Suprapubic skin (tissue), 4 donors: ENCODE results near the gene ZNF423. TPM values are rescaled to one million over a fixed set of nuclear protein-coding genes. Genes with fewer than 3 reads are reported as not detected.

Source experiments
- DNase-seq, 2 donors: peaks; one replicate each; pipeline ENCODE4 v3.0.0-alpha.2; 2019; ENCODE audit warnings: low spot score in 2 of 2
- H3K27ac ChIP-seq: fragments of 200-600 bp; sonication (generic); one replicate; pipeline ENCODE4 v1.5.1; 2019
- H3K27me3 ChIP-seq: fragments of 200-600 bp; sonication (generic); one replicate; pipeline ENCODE4 v1.5.1; 2019
- H3K36me3 ChIP-seq: fragments of 200-600 bp; sonication (generic); one replicate; pipeline ENCODE4 v1.5.1; 2019
- H3K4me1 ChIP-seq: fragments of 200-600 bp; sonication (generic); one replicate; pipeline ENCODE4 v1.5.1; 2019
- H3K4me3 ChIP-seq: fragments of 200-600 bp; sonication (generic); one replicate; pipeline ENCODE4 v1.5.1; 2019; ENCODE audit warnings: mild to moderate bottlenecking
- H3K9me3 ChIP-seq: fragments of 200-600 bp; sonication (generic); one replicate; pipeline ENCODE4 v1.5.1; 2019
- EP300 ChIP-seq: sonication (generic); formaldehyde crosslinking; IDR thresholded peaks from one replicate; pipeline ENCODE4 v1.6.1; 2017; ENCODE audit warnings: antibody characterized with exemption
- POLR2A ChIP-seq, 2 donors: fragments of 450-650 bp; IDR thresholded peaks; one replicate each; pipeline ENCODE4 v1.6.1; 2017; ENCODE audit warnings: antibody characterized with exemption in 2 of 2, mild to moderate bottlenecking in 2 of 2, moderate library complexity in 2 of 2
- POLR2AphosphoS5 ChIP-seq, 3 donors: sonication (generic); formaldehyde crosslinking; IDR thresholded peaks; one replicate each; pipeline ENCODE4 v1.6.1; 2017; ENCODE audit warnings: antibody characterized with exemption in 3 of 3
- WGBS: methylation state at CpG from one replicate; pipeline ENCODE4 v1.1.5; 2018; 5-methylcytosine and 5-hydroxymethylcytosine counted together
- total RNA-seq, 4 donors: library from RNA; depleted of rRNA; stranded (reverse); fragments of >200 nt; gene quantifications; one replicate each; pipeline ENCODE4 v1.1.0, GENCODE V29; 2016
- TF ChIP-seq, protein P1 (sequence below), 2 donors: fragments of 200-600 bp in 1 of 2; fragments of 450-650 bp in 1 of 2; sonication (generic) in 1 of 2; IDR thresholded peaks; one replicate each; pipeline ENCODE4 v1.5.1; 2016 to 2019; ENCODE audit warnings: antibody characterized with exemption in 2 of 2, mild to moderate bottlenecking in 1 of 2, moderate library complexity in 1 of 2

Gene ZNF423
- total RNA-seq, 4 donors from 2014 or later = 1.3 to 5.3 (median 1.9) TPM

DNA sequence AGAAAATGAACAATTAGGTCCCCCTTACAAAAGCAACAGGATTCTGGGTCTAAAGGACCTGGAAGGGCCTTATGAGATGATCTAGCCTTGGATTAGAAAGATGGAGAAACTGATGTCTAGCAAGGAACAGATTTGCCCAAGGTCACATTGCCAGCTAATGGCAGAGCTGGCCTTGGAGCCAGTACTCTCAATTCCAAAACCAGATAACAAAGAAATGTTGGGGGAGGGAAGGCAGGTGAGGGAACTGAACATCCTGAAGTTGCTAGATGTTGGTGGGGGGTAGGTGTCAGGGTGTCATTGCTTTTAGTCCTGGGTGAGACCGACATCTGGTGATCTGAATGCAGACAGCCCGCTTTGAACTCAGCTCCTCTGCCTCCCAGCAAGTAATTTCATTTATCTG, 11.3 kb upstream of the ZNF423 start:
- H3K9me3 ChIP-seq = no peaks in the 10 kb centered on the region
- TF ChIP-seq EP300 (no peak), POLR2A (IDR thresholded peaks at IDR 0.05) (no peak), POLR2AphosphoS5 (IDR thresholded peaks at IDR 0.05) (no peak)
- TF ChIP-seq, protein P1, sequence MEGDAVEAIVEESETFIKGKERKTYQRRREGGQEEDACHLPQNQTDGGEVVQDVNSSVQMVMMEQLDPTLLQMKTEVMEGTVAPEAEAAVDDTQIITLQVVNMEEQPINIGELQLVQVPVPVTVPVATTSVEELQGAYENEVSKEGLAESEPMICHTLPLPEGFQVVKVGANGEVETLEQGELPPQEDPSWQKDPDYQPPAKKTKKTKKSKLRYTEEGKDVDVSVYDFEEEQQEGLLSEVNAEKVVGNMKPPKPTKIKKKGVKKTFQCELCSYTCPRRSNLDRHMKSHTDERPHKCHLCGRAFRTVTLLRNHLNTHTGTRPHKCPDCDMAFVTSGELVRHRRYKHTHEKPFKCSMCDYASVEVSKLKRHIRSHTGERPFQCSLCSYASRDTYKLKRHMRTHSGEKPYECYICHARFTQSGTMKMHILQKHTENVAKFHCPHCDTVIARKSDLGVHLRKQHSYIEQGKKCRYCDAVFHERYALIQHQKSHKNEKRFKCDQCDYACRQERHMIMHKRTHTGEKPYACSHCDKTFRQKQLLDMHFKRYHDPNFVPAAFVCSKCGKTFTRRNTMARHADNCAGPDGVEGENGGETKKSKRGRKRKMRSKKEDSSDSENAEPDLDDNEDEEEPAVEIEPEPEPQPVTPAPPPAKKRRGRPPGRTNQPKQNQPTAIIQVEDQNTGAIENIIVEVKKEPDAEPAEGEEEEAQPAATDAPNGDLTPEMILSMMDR (IDR thresholded peaks at IDR 0.05) = no peak
- H3K27me3 ChIP-seq = peaks cover 2% of the 10 kb centered on the region
- no peaks in the 10 kb centered on the region for H3K36me3 ChIP-seq
- peaks cover 5% of the 10 kb centered on the region for H3K4me1 ChIP-seq
- 96% methylated on average over 2 of the region's 2 CpGs for WGBS
- H3K4me3 ChIP-seq = no peak overlapping the region
- no peak for DNase-seq
- no peak overlapping the region for H3K27ac ChIP-seq

DNA sequence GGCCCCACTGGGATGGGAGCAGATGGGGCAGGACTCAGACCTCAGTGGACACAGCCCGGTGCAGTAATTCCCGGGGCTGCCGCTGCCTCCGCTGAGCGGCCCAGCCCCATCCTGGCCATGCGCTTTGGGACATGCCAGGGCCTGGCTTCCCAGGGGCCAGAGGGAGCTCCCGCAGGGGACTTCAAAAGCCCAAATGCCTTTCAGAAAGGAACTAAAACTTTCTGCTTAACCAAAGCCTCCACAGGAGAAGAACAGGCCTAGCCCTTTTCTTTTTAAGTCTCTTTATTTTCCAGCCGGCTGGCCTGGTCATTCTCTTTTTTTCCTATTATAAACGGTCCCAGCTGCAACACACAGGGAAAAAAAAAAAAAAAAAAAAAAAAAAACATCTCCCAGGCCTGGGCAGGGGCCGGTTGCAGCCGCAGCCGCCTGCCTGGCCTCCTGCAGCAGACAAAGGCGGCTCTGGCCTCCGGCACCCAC, 10.7 kb upstream of the ZNF423 start:
- DNase-seq = no peak
- peaks cover 5% of the 10 kb centered on the region for H3K4me1 ChIP-seq
- H3K36me3 ChIP-seq = no peaks in the 10 kb centered on the region
- WGBS = 57% methylated on average over 13 of the region's 14 CpGs
- H3K9me3 ChIP-seq = no peaks in the 10 kb centered on the region
- no peak overlapping the region for H3K27ac ChIP-seq
- TF ChIP-seq POLR2AphosphoS5 (IDR thresholded peaks at IDR 0.05) (no peak), POLR2A (IDR thresholded peaks at IDR 0.05) (no peak), EP300 (no peak)
- TF ChIP-seq, protein P1 (IDR thresholded peaks at IDR 0.05) = no peak
- H3K4me3 ChIP-seq = no peak overlapping the region
- peaks cover 2% of the 10 kb centered on the region for H3K27me3 ChIP-seq

DNA sequence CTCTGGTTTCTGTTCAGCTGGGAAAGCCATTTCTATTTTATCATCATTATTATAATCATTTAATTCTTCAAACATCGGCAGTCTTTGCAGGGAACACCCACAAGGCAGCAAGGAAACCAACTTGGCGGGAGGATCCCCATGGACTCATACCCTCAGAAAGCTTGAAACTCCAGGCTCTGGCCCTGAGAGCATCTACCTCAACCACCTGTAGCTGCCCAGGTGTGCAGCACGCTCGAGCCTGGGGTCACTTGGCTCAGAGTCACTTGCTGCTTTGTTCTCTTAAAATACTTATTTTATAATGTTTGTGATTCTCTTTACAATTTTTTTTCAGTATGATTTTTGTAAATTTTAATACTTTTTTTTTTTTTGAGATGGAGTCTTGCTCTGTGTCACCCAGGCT, 6.8 kb upstream of the ZNF423 start:
- peaks cover 8% of the 10 kb centered on the region for H3K27me3 ChIP-seq
- H3K4me1 ChIP-seq = peaks cover 20% of the 10 kb centered on the region
- DNase-seq = no peak
- 46% methylated on average over 4 of the region's 4 CpGs for WGBS
- H3K27ac ChIP-seq = no peak overlapping the region
- TF ChIP-seq EP300 = no peak
- no peak for TF ChIP-seq POLR2A (IDR thresholded peaks at IDR 0.05)
- TF ChIP-seq, protein P1 (IDR thresholded peaks at IDR 0.05) = no peak
- no peak for TF ChIP-seq POLR2AphosphoS5 (IDR thresholded peaks at IDR 0.05)
- no peaks in the 10 kb centered on the region for H3K9me3 ChIP-seq
- H3K36me3 ChIP-seq = no peaks in the 10 kb centered on the region
- H3K4me3 ChIP-seq = no peak overlapping the region

DNA sequence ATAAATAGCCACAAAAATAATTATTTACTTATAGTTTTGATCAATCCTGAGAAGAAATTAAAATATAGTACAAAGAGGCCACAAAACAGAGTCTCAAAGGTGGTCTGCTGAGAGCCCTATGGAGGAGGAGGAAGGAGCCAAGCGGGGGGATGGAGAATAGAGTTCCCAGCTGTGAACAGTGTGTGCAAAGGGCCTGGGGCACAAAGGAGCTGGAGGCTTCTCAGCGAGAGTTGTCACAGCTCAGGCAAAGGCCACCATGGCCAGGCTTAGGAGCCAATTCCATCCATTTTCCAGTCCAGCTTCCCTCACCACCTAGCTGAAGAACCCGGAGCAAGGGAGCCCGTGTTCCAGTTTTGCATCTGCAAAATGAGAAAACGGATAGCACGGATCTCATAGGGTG, 5.4 kb upstream of the ZNF423 start:
- Histone ChIP-seq H3K36me3 (no peaks in the 10 kb centered on the region), H3K4me1 (peaks cover 22% of the 10 kb centered on the region), H3K9me3 (no peaks in the 10 kb centered on the region), H3K4me3 (no peak overlapping the region), H3K27ac (no peak overlapping the region), H3K27me3 (peaks cover 8% of the 10 kb centered on the region)
- WGBS = 85% methylated on average over 6 of the region's 6 CpGs
- DNase-seq = no peak
- TF ChIP-seq, protein P1 (IDR thresholded peaks at IDR 0.05) = no peak
- no peak for TF ChIP-seq POLR2A (IDR thresholded peaks at IDR 0.05)
- TF ChIP-seq EP300 = no peak
- no peak for TF ChIP-seq POLR2AphosphoS5 (IDR thresholded peaks at IDR 0.05)

DNA sequence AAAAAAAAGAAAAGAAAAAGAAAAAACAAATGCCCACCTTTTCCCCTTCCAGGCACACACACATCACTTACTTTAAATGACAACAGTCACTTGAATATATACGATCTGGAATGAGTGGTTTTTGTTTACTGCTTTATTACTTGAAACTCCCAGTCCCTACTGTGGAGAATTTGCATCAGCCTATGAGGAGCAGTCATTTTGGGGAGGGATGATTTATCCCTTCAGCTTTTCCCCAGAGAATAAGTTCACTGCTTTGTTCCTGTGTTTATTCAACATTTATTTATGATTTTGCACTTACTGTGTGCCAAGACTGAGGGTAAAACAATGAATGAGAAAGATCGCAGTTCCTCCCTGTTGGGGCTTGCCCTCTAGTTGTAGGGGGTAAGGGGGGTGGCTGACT, 4.7 kb upstream of the ZNF423 start:
- Histone ChIP-seq H3K36me3 (no peaks in the 10 kb centered on the region), H3K27ac (no peak overlapping the region), H3K4me3 (no peak overlapping the region), H3K9me3 (no peaks in the 10 kb centered on the region), H3K4me1 (peaks cover 28% of the 10 kb centered on the region), H3K27me3 (peaks cover 8% of the 10 kb centered on the region)
- WGBS = 35% methylated on average over 2 of the region's 2 CpGs
- DNase-seq = no peak
- TF ChIP-seq, protein P1 (IDR thresholded peaks at IDR 0.05) = no peak
- no peak for TF ChIP-seq EP300
